HepG2 (cell line): ENCODE measurements around the gene COL4A2. TPM values are rescaled to one million over a fixed set of nuclear protein-coding genes. Genes with fewer than 3 reads are reported as not detected.

Experiments used
- ATAC-seq: fragments of 200-7000 bp; cut with Tn5 transposase; 3 replicates; pipeline ENCODE4 v1.9.1; 2020; ENCODE audit warnings: mild to moderate bottlenecking, moderate library complexity
- BruUV-seq: library from RNA; stranded (reverse); fragments of 400-500 nt; replicated peaks from 2 replicates; lab custom pipeline; 2021; lab: Mats Ljungman, UMichigan
- CTCF ChIA-PET: fragments of 300-600 bp; formaldehyde crosslinking; extraction: SDS; loops from one replicate; lab custom pipeline; 2021; ENCODE audit warnings: low total read pairs, inconsistent platforms, low intra/inter-chr PET ratio; lab: Yijun Ruan, JAX
- POLR2A ChIA-PET: fragments of 350-600 bp; sonication (Branson Sonifier 250); formaldehyde crosslinking; loops from one replicate; lab custom pipeline; 2020; ENCODE audit warnings: antibody characterized with exemption, inconsistent platforms; lab: Yijun Ruan, JAX
- DNase-seq: peaks from one replicate; pipeline ENCODE4 v3.0.0-alpha.2; 2015; ENCODE audit warnings: low spot score
- FAIRE-seq: peaks from 3 replicates; lab custom pipeline; 2011; peaks lifted over from hg19 to GRCh38; lab: Jason Lieb, UNC
- H2AFZ ChIP-seq: one replicate; pipeline ENCODE4 v1.6.1; 2011; ENCODE audit warnings: low read length, inconsistent platforms
- H3K27ac ChIP-seq: fragments of 300-600 bp; 3 replicates; pipeline ENCODE4 v1.8.0; 2011; ENCODE audit warnings: mixed run types, mild to moderate bottlenecking, mixed read lengths, low read length, inconsistent platforms; ENCODE audit not compliant: insufficient read depth; ENCODE audit errors: extremely low read length
- H3K27me3 ChIP-seq, 2 experiments: fragments of 200-600 bp in 1 of 2; 2 replicates in 1 of 2; 3 replicates in 1 of 2; pipeline versions ENCODE4 v1.6.0 to v1.8.0; 2011; ENCODE audit warnings: low read length in 2 of 2, mild to moderate bottlenecking in 2 of 2, moderate library complexity in 2 of 2, inconsistent platforms in 1 of 2; ENCODE audit not compliant: insufficient read depth in 2 of 2, control insufficient read depth in 1 of 2
- H3K36me3 ChIP-seq, 2 experiments: fragments of 200-600 bp in 1 of 2; replicated peaks in 1 of 2; 2 replicates in 1 of 2; 3 replicates in 1 of 2; pipeline versions ENCODE4 v1.5.1 to v1.8.0; 2011; ENCODE audit warnings: low read length in 2 of 2, inconsistent platforms in 1 of 2; ENCODE audit not compliant: insufficient read depth in 2 of 2, control insufficient read depth in 1 of 2
- H3K4me1 ChIP-seq: 2 replicates; pipeline ENCODE4 v1.5.1; 2012; ENCODE audit warnings: low read length, inconsistent platforms; ENCODE audit not compliant: insufficient read depth
- H3K4me2 ChIP-seq: 2 replicates; pipeline ENCODE4 v1.6.0; 2011; ENCODE audit warnings: low read depth, low read length, inconsistent platforms
- H3K4me3 ChIP-seq, 3 experiments: fragments of 200-600 bp in 1 of 3; sonication (generic), shearing (Covaris generic) in 1 of 3; replicated peaks in 1 of 3; 2 replicates each; pipeline ENCODE4 v1.5.1; 2011 to 2016; ENCODE audit warnings: low read length in 3 of 3, inconsistent platforms in 2 of 3, low read depth in 2 of 3, mild to moderate bottlenecking in 2 of 3, control low read depth in 1 of 3, mixed read lengths in 1 of 3; ENCODE audit not compliant: insufficient read depth in 1 of 3
- H3K79me2 ChIP-seq: one replicate; pipeline ENCODE4 v1.6.1; 2011; ENCODE audit warnings: low read length, inconsistent platforms; ENCODE audit not compliant: insufficient read depth
- H3K9ac ChIP-seq: 2 replicates; pipeline ENCODE4 v1.6.0; 2011; ENCODE audit warnings: mild to moderate bottlenecking, low read depth, low read length, inconsistent platforms; ENCODE audit not compliant: insufficient read depth
- H3K9me3 ChIP-seq: 2 replicates; pipeline ENCODE4 v1.5.1; 2012; ENCODE audit warnings: mild to moderate bottlenecking, low read length
- H4K20me1 ChIP-seq: 2 replicates; pipeline ENCODE4 v1.6.0; 2011; ENCODE audit warnings: inconsistent platforms, mild to moderate bottlenecking, low read length, moderate library complexity; ENCODE audit not compliant: insufficient read depth
- CENPX ChIP-seq: sonication (generic); formaldehyde crosslinking; IDR thresholded peaks from 2 replicates; pipeline ENCODE4 v1.9.0; 2021; ENCODE audit warnings: mild to moderate bottlenecking, missing genetic modification reagents, moderate library complexity
- HMGXB4 ChIP-seq, 2 experiments: sonication (generic) in 1 of 2; formaldehyde crosslinking in 1 of 2; IDR thresholded peaks; 2 replicates each; pipeline versions ENCODE4 v1.4.0 to v1.6.1; 2018 to 2020; ENCODE audit warnings: missing genetic modification reagents in 2 of 2, borderline replicate concordance in 1 of 2, low read depth in 1 of 2, mild to moderate bottlenecking in 1 of 2, missing biosample characterization in 1 of 2
- HNRNPH1 ChIP-seq: fragments of 200-400 bp; formaldehyde crosslinking; optimal IDR thresholded peaks from 2 replicates; pipeline ENCODE3; 2017; ENCODE audit warnings: mild to moderate bottlenecking, low read depth, low read length
- RCOR2 ChIP-seq: IDR thresholded peaks from 2 replicates; pipeline ENCODE4 v1.6.1; 2016; ENCODE audit warnings: missing biosample characterization, missing genetic modification reagents
- TRIM22 ChIP-seq: fragments of 450-650 bp; IDR thresholded peaks from 2 replicates; pipeline ENCODE4 v1.6.1; 2017
- TRIM24 ChIP-seq: sonication (generic); formaldehyde crosslinking; IDR thresholded peaks from 2 replicates; pipeline ENCODE4 v1.8.0; 2022; ENCODE audit warnings: mild to moderate bottlenecking, missing genetic modification reagents
- ZNF558 ChIP-seq: sonication (generic); formaldehyde crosslinking; IDR thresholded peaks from 2 replicates; pipeline ENCODE4 v1.9.0; 2022; ENCODE audit warnings: mild to moderate bottlenecking, missing genetic modification reagents, borderline replicate concordance
- WGBS: methylation state at CpG from one replicate; pipeline ENCODE4 v1.1.6; 2017; ENCODE audit warnings: low lambda C conversion rate; 5-methylcytosine and 5-hydroxymethylcytosine counted together
- in situ Hi-C: cut with HindIII; loops from 2 replicates; pipeline ENCODE4 v1.10.0; 2017; ENCODE audit warnings: low pct_unique_long_range_greater_than_20kb; ENCODE audit not compliant: extremely low pct_ligation_motif_present
- intact Hi-C: fragments of 100-400 bp; cut with micrococcal nuclease; formaldehyde crosslinking; loops from one replicate; pipeline ENCODE4 v1.10.0; 2022; ENCODE audit not compliant: unreplicated experiment
- polyA plus RNA-seq, 8 experiments: library from polyadenylated mRNA; depleted of rRNA in 3 of 8; stranded (reverse) in 7 of 8; unstranded in 1 of 8; fragments of >200 nt; fragmentation: Illumina TruSeq in 4 of 8; extraction: Trizol in 4 of 8; gene quantifications; 2 replicates each; pipeline versions ENCODE4 v1.2.1 to v1.2.3, GENCODE V29; 2011 to 2016; ENCODE audit warnings: low read depth in 4 of 8, missing spikeins in 1 of 8, mixed read lengths in 1 of 8; ENCODE audit not compliant: insufficient read depth in 1 of 8
- total RNA-seq, 5 experiments: library from RNA; depleted of rRNA; stranded (reverse); fragments of >200 nt; fragmentation: Illumina TruSeq; extraction: Trizol; gene quantifications; 2 replicates each; pipeline ENCODE4 v1.2.3, GENCODE V29; 2016; ENCODE audit warnings: low read depth in 1 of 5

The COL4A2 gene
- total and polyA plus RNA-seq, 2 of the 13 experiments (the other 11 are each of a cell fraction or from before 2014, with no cell fraction given) = 0.22 to 1.9 TPM

- FAIRE-seq = no peak
- H3K4me3 ChIP-seq = no peak overlapping the region
- no peaks in the 10 kb centered on the region for H3K9me3 ChIP-seq
- H3K36me3 ChIP-seq = no peaks in the 10 kb centered on the region
- ATAC-seq = no peak
- intact Hi-C loops (no loop called here), in situ Hi-C loops (no loop called here)
- no peak overlapping the region for H3K4me2 ChIP-seq
- H3K4me1 ChIP-seq = no peaks in the 10 kb centered on the region
- no peak for DNase-seq
- CTCF ChIA-PET = no interaction called here
- H4K20me1 ChIP-seq = no peaks in the 10 kb centered on the region
- H3K27me3 ChIP-seq = peaks cover 5 to 62% of the 10 kb centered on the region in 2 experiments; a peak in 4 of 5 replicates
- H3K79me2 ChIP-seq = no peaks in the 10 kb centered on the region
- TF ChIP-seq RCOR2 = no peak
- TF ChIP-seq ZNF558 (CRISPR knock-in tag) = no peak
- TF ChIP-seq HMGXB4 (CRISPR knock-in tag; IDR thresholded peaks at IDR 0.05; ENCODE audit: borderline replicate concordance in 1 of 2, low read depth in 1 of 2) = no peak
- no peak for TF ChIP-seq CENPX (CRISPR knock-in tag)
- no peak for TF ChIP-seq TRIM22
- TF ChIP-seq TRIM24 (CRISPR knock-in tag) = no peak
- TF ChIP-seq HNRNPH1 = no peak
- no peak overlapping the region for H3K27ac ChIP-seq
- POLR2A ChIA-PET = no interaction called here
- WGBS = 10% methylated on average over 5 of the region's 5 CpGs
- no peak overlapping the region for H2AFZ ChIP-seq
- no TSS peak for BruUV-seq
- H3K9ac ChIP-seq = no peak overlapping the region
Observed at GRCh38 chr13:110377826-110378201, 70.7 kb downstream of the COL4A2 start.
